WTC11 (cell line): ENCODE data around the gene SAP130. TPM values are rescaled to one million over a fixed set of nuclear protein-coding genes. Genes with fewer than 3 reads are reported as not detected.
A peak's percentile ranks its signal among the peaks of the same experiment; 100 is the strongest.

Experiments used
- ATAC-seq: fragments of 200-7000 bp; cut with Tn5 transposase; 2 replicates; pipeline ENCODE4 v1.10.0; 2021; ENCODE audit warnings: mild to moderate bottlenecking, moderate library complexity
- CTCF ChIA-PET: fragments of 300-600 bp; sonication (Branson Sonifier 250); formaldehyde crosslinking; loops from one replicate; lab custom pipeline; 2021; ENCODE audit warnings: antibody characterized with exemption; lab: Charles Lee
- POLR2A ChIA-PET: fragments of 350-600 bp; sonication (Branson Sonifier 250); formaldehyde crosslinking; loops from one replicate; lab custom pipeline; 2021; ENCODE audit warnings: antibody characterized with exemption; lab: Charles Lee
- DNase-seq: peaks from one replicate; pipeline ENCODE4 v3.0.0; 2021; ENCODE audit warnings: low spot score
- H3K27ac Mint-ChIP-seq: 2 replicates; pipeline ENCODE4 v1.8.0; 2021; ENCODE audit warnings: mixed read lengths
- H3K27me3 Mint-ChIP-seq: 2 replicates; pipeline ENCODE4 v1.8.0; 2021; ENCODE audit warnings: low read depth, mild to moderate bottlenecking, moderate library complexity, mixed read lengths
- H3K36me3 Mint-ChIP-seq: 2 replicates; pipeline ENCODE4 v1.8.0; 2021; ENCODE audit warnings: mixed read lengths
- H3K4me1 Mint-ChIP-seq: 2 replicates; pipeline ENCODE4 v1.8.0; 2022; ENCODE audit warnings: mixed read lengths
- H3K4me3 Mint-ChIP-seq: 2 replicates; pipeline ENCODE4 v1.8.0; 2021; ENCODE audit warnings: mild to moderate bottlenecking, moderate library complexity, mixed read lengths
- H3K9me3 Mint-ChIP-seq: 2 replicates; pipeline ENCODE4 v1.8.0; 2021; ENCODE audit warnings: mixed read lengths
- FOXP1 ChIP-seq: sonication (generic); formaldehyde crosslinking; IDR thresholded peaks from 2 replicates; pipeline ENCODE4 v1.8.0; 2022; ENCODE audit warnings: missing genetic modification reagents, mild to moderate bottlenecking, moderate library complexity, borderline replicate concordance
- GTF2I ChIP-seq: fragments of 250-450 bp; sonication (Bioruptor Pico); conservative IDR thresholded peaks from 2 replicates; pipeline ENCODE4 v1.4.0; 2021; ENCODE audit warnings: mild to moderate bottlenecking
- HMGA2 ChIP-seq: fragments of 250-450 bp; sonication (Bioruptor Pico); IDR thresholded peaks from 2 replicates; pipeline ENCODE4 v1.4.0; 2021; ENCODE audit warnings: mild to moderate bottlenecking, moderate library complexity
- JUN ChIP-seq: sonication (generic); formaldehyde crosslinking; IDR thresholded peaks from 2 replicates; pipeline ENCODE4 v1.8.0; 2023; ENCODE audit warnings: mild to moderate bottlenecking, missing genetic modification reagents
- NR2C2 ChIP-seq: sonication (generic); formaldehyde crosslinking; IDR thresholded peaks from 2 replicates; pipeline ENCODE4 v1.8.0; 2022; ENCODE audit warnings: mild to moderate bottlenecking, missing genetic modification reagents
- PRRX2 ChIP-seq: fragments of 250-450 bp; sonication (Bioruptor Pico); IDR thresholded peaks from 2 replicates; pipeline ENCODE4 v1.8.0; 2021; ENCODE audit warnings: mild to moderate bottlenecking
- SMAD3 ChIP-seq: sonication (generic); formaldehyde crosslinking; IDR thresholded peaks from 2 replicates; pipeline ENCODE4 v1.8.0; 2022; ENCODE audit warnings: missing genetic modification reagents, mild to moderate bottlenecking, borderline replicate concordance
- SMAD4 ChIP-seq: sonication (generic); formaldehyde crosslinking; IDR thresholded peaks from 2 replicates; pipeline ENCODE4 v1.8.0; 2022; ENCODE audit warnings: mild to moderate bottlenecking, missing genetic modification reagents
- SOX15 ChIP-seq: fragments of 250-450 bp; sonication (Bioruptor Pico); IDR thresholded peaks from 2 replicates; pipeline ENCODE4 v1.9.0; 2021; ENCODE audit warnings: mild to moderate bottlenecking
- ZBTB21 ChIP-seq: sonication (generic); formaldehyde crosslinking; IDR thresholded peaks from 2 replicates; pipeline ENCODE4 v1.8.1; 2023; ENCODE audit warnings: mild to moderate bottlenecking, missing genetic modification reagents, borderline replicate concordance
- ZBTB43 ChIP-seq: sonication (generic); formaldehyde crosslinking; IDR thresholded peaks from 2 replicates; pipeline ENCODE4 v1.8.1; 2023; ENCODE audit warnings: mild to moderate bottlenecking, missing genetic modification reagents
- ZNF138 ChIP-seq: sonication (generic); formaldehyde crosslinking; conservative IDR thresholded peaks from 2 replicates; pipeline ENCODE4 v1.8.1; 2022; ENCODE audit warnings: mild to moderate bottlenecking, moderate library complexity, missing genetic modification reagents
- ZNF219 ChIP-seq: sonication (generic); formaldehyde crosslinking; IDR thresholded peaks from 2 replicates; pipeline ENCODE4 v1.8.0; 2023; ENCODE audit warnings: missing genetic modification reagents, mild to moderate bottlenecking, borderline replicate concordance
- ZNF396 ChIP-seq: fragments of 250-450 bp; sonication (Bioruptor Pico); IDR thresholded peaks from 2 replicates; pipeline ENCODE4 v1.8.0; 2021; ENCODE audit warnings: mild to moderate bottlenecking, moderate library complexity, borderline replicate concordance
- ZNF416 ChIP-seq: fragments of 250-450 bp; sonication (Bioruptor Pico); IDR thresholded peaks from 2 replicates; pipeline ENCODE4 v1.9.0; 2021; ENCODE audit warnings: mild to moderate bottlenecking, inconsistent platforms
- ZNF532 ChIP-seq: fragments of 250-450 bp; sonication (Bioruptor Pico); IDR thresholded peaks from 2 replicates; pipeline ENCODE4 v1.9.0; 2021; ENCODE audit warnings: mild to moderate bottlenecking, borderline replicate concordance
- total RNA-seq: library from RNA; stranded (reverse); gene quantifications from 3 replicates; pipeline ENCODE4 v1.2.3, GENCODE V29; 2021
- TF ChIP-seq, protein P1 (sequence below): sonication (generic); formaldehyde crosslinking; IDR thresholded peaks from 2 replicates; pipeline ENCODE4 v1.8.1; 2022; ENCODE audit warnings: mild to moderate bottlenecking, missing genetic modification reagents, moderate library complexity, borderline replicate concordance
- TF ChIP-seq, protein P2 (sequence below): sonication (generic); formaldehyde crosslinking; IDR thresholded peaks from 2 replicates; pipeline ENCODE4 v1.8.0; 2022; ENCODE audit warnings: mild to moderate bottlenecking, missing genetic modification reagents
- TF ChIP-seq, protein P3 (sequence below): fragments of 250-450 bp; sonication (Bioruptor Pico); IDR thresholded peaks from 2 replicates; pipeline ENCODE4 v1.9.0; 2021; ENCODE audit warnings: mild to moderate bottlenecking

SAP130 gene
- total RNA-seq, 1 experiment from 2014 or later: 45.6 TPM

- no peak for DNase-seq
- no peak for ATAC-seq
- POLR2A ChIA-PET: no interaction called here
- peaks cover 22% of the 10 kb centered on the region for H3K27me3 Mint-ChIP-seq
- H3K36me3 Mint-ChIP-seq: 0 out of 2 replicates have a peak, but pooled peaks cover 11% of the 10 kb centered on the region
- H3K4me1 Mint-ChIP-seq: peaks cover 11% of the 10 kb centered on the region
- CTCF ChIA-PET: no interaction called here
- peak overlapping the region; percentile 91 for H3K4me3 Mint-ChIP-seq
- H3K9me3 Mint-ChIP-seq: peaks cover 6% of the 10 kb centered on the region
- TF ChIP-seq ZNF416: peak; percentile 73; the same call in 1 of the 2 replicates
- TF ChIP-seq JUN (CRISPR knock-in tag): no peak
- TF ChIP-seq, protein P1, sequence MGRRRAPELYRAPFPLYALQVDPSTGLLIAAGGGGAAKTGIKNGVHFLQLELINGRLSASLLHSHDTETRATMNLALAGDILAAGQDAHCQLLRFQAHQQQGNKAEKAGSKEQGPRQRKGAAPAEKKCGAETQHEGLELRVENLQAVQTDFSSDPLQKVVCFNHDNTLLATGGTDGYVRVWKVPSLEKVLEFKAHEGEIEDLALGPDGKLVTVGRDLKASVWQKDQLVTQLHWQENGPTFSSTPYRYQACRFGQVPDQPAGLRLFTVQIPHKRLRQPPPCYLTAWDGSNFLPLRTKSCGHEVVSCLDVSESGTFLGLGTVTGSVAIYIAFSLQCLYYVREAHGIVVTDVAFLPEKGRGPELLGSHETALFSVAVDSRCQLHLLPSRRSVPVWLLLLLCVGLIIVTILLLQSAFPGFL (CRISPR knock-in tag): 0 out of 2 replicates have a peak, but pooled peaks have one; percentile 22
- peak overlapping the region; percentile 78 for H3K27ac Mint-ChIP-seq
These were observed 1.2 kb downstream of the SAP130 start for GRCh38 chr2:128026448-128027277.

DNA sequence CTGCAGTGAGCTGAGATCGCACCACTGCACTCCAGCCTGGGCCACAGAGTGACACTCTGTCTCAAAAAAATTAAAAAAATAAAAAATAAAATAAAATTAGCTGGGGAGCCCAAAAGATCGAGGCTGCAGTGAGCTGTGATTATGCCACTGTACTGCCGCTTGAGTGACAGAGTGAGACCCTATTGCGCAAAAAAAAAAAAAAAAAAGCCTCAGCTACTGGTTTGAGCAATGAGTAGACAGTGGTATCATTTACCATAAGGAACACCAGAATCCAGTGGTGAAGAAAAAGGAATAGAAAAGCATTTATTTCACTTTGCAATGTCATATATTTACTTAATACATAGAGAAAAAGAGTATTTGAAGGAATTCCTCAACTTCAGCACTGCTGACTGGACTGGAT lies 3.0 kb downstream of the SAP130 start:
- no peak for DNase-seq
- Mint-ChIP-seq H3K4me1 (peaks cover 11% of the 10 kb centered on the region), H3K27ac (no peak overlapping the region), H3K4me3 (no peak overlapping the region), H3K36me3 (0 out of 2 replicates have a peak, but pooled peaks cover 14% of the 10 kb centered on the region), H3K9me3 (no peaks in the 10 kb centered on the region), H3K27me3 (peaks cover 12% of the 10 kb centered on the region)
- POLR2A ChIA-PET: interaction anchor here (0.5 to 0.6 kb wide), 2 partner anchors 17 to 89 kb away, joined by 3 to 4 read pairs; no protein-coding TSS in a partner anchor
- CTCF ChIA-PET: no interaction called here
- TF ChIP-seq ZNF396 (no peak), NR2C2 (CRISPR knock-in tag) (no peak), FOXP1 (no peak), ZNF219 (no peak), ZBTB43 (CRISPR knock-in tag) (no peak), GTF2I (CRISPR knock-in tag) (no peak), SOX15 (CRISPR knock-in tag) (no peak), PRRX2 (CRISPR knock-in tag) (no peak), SMAD4 (CRISPR knock-in tag) (no peak), SMAD3 (CRISPR knock-in tag) (no peak), ZBTB21 (CRISPR knock-in tag) (no peak), ZNF138 (no peak), ZNF532 (CRISPR knock-in tag) (no peak), HMGA2 (CRISPR knock-in tag) (no peak)
- TF ChIP-seq, protein P2, sequence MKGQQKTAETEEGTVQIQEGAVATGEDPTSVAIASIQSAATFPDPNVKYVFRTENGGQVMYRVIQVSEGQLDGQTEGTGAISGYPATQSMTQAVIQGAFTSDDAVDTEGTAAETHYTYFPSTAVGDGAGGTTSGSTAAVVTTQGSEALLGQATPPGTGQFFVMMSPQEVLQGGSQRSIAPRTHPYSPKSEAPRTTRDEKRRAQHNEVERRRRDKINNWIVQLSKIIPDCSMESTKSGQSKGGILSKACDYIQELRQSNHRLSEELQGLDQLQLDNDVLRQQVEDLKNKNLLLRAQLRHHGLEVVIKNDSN (CRISPR knock-in tag): no peak
- TF ChIP-seq, protein P3, sequence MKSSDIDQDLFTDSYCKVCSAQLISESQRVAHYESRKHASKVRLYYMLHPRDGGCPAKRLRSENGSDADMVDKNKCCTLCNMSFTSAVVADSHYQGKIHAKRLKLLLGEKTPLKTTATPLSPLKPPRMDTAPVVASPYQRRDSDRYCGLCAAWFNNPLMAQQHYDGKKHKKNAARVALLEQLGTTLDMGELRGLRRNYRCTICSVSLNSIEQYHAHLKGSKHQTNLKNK (CRISPR knock-in tag): no peak
- no peak for ATAC-seq
